ENCODE results near the gene MED9.
"Not testable (repeated sequence)": the region's sequence is repeated elsewhere in the genome, so short reads cannot be mapped to it uniquely, and the experiment has no call there.

The MED9 gene
- 21.7 to 25.4 reads per million in 2 donors for total RNA-seq

- peak; percentile 94 for DNase-seq
Observed at GRCh38 chr17:17476865-17477467, at the start of gene MED9. Gene MED9 (plus strand): TSS chr17:17477000. CDS start chr17:17477042, 42 bp downstream.

- no peak for DNase-seq
Observed at GRCh38 chr17:17429222-17429621, 47.6 kb upstream of the MED9 start.

- DNase-seq: not testable (repeated sequence)
Observed at GRCh38 chr17:17430924-17431323, 45.9 kb upstream of the MED9 start.

DNA sequence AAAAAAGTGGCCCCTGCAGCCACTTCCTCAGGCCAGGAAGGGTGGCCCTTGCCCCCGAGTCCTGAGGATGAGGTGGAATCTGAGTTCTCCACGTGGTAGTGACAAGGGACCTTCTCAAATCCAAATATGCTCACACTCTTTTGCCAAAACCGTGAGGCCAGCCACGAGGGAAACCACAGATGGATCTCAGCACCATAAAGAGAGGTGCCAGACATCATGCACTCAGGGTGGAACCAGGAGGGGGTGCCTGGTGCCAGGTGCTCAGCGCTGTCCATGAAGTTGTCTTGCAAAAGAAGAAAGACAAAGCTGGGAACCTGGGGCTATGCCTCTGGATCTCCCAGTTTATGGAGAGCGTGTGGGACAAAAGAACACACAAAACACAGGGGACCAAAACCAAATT is 45.2 kb upstream of the MED9 start:
- DNase-seq: no peak

DNA sequence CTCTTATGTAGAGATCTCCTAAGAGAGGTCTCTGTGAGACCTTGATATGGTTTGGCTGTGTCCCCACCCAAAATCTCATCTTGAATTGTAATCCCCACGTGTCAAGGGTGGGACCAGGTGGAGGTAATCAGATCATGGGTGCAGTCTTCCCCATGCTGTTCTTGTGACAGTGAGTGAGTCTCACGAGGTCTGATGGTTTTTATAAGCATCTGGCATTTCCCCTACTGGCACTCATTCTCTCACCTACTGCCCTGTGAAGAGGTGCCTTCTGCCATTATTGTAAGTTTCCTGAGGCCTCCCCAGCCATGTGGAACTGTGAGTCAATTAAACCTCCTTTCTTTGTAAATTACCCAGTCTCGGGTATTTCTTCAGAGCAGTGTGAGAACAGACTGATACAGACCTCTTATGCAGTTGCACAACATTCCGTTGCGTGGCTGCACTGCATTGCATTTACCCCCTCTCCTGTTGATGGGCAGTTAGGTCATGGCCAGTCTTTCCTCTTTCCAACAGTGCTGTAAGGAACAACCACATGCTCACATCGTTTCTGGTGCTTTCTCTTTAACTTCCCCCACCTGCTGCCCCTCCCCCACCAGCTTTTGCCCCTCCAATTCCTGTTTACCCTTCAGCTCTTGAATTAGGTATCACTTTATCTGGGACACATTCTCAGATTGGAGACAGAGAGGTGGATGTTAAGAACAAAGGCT is 43.6 kb upstream of the MED9 start:
- DNase-seq: no peak

DNA sequence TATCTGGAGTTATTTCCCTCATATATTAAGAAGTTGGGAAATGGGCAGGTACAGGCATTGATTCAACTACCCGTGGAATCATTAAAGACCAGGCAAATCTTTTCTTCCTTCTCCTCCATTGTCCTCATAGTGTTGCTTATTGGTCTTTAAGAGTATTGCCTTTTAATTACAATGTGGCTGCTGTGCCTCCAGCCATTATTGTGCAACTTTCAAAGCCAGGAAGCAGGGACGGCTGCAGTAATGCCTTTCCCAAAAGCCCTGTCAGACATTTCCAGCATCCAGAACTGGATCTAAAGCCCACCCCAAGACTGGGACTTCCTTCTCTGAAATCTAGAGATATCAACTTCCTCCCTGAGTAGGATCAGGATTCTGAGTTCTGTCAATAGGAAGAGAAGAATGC is 42.3 kb upstream of the MED9 start:
- no peak for DNase-seq

GRCh38 chr17:17435323-17435722 is 41.5 kb upstream of the MED9 start:
- DNase-seq: no peak

- DNase-seq: no peak
Observed at GRCh38 chr17:17437461-17437860, 39.3 kb upstream of the MED9 start.

DNA sequence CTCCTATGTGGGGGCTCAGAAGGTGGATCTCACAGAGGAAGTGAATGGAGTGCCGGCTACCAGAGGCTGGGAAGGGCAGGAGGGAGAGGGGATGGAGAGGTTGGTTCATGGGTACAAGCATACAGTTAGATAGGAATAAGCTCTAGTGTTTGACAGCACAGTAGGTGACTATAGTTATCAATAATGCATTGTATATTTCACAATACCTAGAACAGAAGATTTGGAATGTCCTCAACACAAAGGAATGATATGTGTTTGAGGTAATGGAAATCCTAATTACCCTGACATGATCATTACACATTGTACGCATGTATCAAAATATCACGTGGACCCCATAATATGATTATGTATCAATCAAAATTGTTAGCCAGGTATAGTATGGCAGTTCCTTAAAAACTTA is 38.9 kb upstream of the MED9 start:
- no peak for DNase-seq

DNA sequence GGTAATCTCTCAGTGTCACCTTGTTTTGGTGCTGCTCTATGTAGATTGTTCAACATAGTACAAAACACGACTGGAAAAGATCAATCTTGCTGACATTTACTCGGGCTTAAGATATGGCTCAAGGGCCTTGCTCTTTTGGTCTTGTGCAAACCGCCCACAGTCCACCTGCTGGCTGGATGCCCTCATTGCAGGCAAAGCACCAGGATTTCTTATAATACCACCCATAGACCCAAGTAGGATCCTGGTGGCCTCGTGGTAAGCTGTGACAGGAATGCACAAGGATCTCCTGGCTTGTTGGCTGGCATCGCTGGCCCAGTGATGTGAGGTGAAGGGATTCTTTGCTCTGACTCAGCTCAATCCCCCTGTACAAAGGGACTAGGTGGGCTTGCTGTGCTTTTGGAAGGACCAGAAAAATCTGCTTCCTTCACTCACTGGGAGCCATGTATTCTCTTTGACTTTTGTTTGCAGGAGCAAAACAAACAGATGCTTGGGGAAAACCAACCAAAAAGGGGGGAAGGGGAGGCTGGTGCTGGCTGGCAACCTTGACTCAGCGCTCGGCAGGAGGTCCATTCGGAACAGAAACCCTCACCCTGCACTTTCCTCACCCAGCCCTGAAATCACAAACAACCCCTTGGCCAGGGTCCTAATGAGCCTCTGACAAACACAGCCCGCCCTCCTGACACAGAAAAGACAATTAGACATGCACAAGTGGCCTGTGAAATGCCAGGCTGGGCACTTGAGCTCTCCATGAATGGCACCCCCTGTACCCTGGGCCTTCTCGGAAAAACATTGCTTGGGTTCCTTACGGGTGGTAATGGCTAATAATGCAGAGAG is 36.6 kb upstream of the MED9 start:
- no peak for DNase-seq

DNA sequence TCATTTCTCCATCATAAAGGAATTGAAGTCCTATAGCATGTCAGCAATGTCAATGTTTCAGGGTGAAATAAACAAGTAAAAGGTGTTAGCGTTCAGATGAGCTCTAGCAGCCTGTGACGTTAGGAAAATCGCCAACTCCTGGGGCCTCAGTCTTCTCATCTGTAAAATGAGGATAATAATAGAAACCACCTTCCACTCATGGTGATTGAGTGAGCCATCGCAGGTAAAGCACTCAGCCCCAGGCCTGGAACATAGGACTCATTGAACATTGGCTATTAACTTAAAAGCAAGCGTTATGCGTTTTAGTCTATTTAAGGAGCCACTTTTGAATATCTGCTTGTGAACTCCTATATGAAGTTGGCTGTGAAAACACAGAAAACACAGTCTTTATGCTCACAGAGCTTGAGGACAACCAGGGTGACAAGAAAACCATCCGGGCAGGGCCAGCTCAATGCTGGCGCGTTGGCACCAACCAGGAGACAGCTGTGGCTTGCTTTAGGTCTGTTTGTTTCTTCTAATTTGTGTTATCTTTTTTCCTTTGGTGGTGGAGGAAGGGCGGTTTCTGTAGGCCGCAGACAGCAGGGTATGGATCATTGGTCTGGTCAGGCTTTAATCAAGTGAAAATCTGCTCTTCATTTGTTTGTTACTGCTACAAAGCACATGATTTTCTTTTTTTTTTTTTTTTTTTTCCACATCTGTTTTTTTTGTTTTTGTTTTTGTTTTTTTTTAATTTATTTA is 35.7 kb upstream of the MED9 start:
- DNase-seq: no peak

DNA sequence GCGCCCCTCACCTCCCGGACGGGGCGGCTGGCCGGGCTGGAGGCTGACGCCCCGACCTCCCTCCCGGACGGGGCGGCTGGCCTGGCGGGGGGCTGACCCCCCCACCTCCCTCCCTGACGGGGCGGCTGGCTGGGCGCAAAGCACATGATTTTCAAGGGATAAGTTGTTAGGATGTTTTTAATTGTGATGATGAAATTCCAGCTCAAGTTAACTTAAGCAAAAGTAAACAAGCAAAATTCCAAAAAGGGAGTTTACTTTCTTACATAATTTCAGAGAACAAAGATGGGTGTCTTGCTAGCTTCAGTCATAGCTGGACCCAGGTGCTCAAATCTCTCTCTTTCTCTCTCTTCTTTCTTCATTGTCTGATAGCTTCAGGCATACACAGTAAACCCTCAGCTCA is 33.6 kb upstream of the MED9 start:
- no peak for DNase-seq

DNA sequence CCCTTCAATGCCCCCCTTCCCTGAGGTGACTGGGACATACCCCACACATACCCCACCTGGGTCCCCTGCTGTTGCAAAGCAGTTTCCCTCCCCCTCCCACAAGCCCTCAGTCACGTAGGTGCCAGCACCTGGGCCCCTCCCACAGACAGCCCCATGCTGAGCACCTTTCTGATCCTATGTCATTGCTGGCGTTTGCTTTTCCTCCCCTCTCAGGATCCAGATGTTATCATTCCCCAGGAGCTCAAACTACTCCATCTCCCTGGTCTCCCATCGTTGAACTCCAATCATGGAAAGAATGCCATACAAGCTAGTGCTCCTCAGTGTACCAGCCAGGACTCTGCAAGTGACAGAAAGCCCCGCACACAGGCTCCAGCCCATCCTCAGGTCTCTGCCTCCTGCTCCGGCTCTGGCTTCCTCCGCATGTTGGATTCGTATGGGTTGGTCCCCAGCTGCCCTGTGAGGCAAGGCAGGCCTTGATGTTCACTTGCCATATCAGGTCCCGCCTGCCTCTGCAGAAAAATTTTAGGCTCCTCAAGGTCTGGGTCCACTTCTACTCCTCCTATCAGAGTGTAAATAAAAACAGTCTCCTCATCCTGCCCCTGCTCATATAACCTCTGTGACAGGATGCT is 31.4 kb upstream of the MED9 start:
- no peak for DNase-seq

DNA sequence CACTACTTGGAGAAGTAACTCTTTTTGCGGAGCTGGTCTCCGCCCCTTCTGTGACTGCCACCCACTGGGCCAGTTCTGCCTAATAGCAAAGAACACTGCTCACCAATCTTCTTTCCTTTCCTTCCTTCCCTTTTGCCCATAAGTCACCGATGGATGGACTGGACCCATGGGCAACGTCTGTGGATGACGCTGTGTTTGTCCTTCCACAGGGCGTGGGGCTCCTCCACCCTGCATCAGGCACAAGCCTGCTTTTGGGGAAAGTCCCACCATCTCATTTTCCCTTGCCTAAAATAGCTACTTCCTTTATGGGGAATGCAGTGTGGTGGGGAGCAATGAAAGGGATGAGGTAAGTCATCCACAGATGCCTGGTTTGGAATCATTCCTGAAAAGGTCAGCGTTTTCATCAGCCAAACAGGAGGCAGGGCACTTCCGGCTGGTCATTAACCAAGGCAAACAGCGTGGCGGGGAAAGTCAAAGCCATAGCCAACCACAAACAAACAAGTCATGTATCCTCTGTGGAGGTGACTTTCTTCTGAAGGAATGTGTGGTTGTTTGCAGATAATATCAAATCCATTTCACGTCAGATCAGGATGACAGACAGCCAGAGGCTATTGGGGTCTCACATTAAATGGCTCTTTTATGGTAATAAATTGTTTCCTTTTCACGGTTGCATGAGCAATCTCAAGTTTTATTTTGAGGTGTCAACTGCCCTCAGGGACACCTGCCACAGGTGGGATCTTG is 30.7 kb upstream of the MED9 start:
- DNase-seq: no peak

DNA sequence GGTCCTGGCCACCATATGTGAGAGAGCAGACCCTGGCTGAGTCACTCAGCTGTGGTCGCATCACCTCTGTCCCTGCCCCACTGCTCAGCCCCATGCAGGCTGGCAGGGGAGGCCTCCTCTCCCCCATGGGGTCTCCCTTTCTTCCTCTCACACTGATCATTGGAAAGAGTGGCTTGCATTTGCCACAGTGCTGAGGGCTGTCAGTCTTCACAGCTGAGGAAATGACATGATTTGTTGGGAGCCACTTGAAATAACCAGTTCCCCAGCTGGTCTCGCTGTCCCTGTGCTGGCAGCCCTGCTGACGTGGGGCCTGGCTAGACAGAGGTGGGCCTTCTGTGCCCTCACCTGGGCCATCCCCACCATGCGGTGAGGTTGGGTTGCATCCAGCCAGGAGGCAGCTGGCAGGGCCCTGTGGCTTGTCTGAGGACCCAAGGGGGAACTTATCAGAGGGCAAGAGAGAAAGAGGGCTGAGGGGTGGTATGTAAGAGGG is 30.1 kb upstream of the MED9 start:
- no peak for DNase-seq

- DNase-seq: no peak
Observed at GRCh38 chr17:17447264-17447663, 29.5 kb upstream of the MED9 start.

- no peak for DNase-seq
Observed at GRCh38 chr17:17448076-17448475, 28.7 kb upstream of the MED9 start.

- DNase-seq: no peak
Observed at GRCh38 chr17:17448723-17449122, 28.1 kb upstream of the MED9 start.

DNA sequence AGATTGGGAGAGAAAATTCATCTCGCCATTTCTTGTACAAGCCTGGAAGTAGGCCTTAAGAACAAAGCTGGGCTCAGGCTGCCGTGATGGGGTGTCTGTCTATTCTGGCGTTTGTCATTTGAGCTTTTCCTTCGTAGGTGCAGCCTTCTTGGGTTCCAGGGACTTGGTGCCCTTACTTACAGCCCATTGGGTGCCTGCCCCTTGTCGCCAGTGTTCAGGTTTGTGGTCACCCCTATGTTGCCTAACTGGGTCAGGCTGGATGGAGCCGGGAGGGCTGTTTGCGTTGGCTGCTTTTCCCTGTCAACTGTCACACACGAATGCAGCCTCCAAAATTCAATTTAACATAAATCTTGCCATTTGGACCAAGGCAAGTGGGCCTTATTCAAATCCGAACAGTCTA is 23.7 kb upstream of the MED9 start:
- no peak for DNase-seq

DNA sequence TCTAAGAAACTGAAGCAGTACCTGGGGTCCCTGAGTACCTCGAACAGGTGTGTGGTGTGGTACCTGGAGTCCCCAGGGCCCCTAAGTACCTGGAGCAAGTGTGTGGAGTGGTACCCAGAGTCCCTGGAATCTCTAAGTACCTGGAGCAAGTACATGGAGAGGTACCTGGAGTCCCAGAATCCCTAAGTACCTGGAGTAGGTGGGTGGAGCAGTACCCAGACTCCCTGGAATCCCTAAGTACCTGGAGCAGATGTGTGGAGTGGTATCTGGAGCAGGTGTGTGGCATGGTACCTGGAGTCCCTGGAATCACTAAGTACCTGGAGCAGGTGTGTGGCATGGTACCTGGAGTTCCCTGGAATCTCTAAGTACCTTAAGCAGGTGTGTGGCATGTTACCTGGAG is 22.5 kb upstream of the MED9 start:
- DNase-seq: no peak

DNA sequence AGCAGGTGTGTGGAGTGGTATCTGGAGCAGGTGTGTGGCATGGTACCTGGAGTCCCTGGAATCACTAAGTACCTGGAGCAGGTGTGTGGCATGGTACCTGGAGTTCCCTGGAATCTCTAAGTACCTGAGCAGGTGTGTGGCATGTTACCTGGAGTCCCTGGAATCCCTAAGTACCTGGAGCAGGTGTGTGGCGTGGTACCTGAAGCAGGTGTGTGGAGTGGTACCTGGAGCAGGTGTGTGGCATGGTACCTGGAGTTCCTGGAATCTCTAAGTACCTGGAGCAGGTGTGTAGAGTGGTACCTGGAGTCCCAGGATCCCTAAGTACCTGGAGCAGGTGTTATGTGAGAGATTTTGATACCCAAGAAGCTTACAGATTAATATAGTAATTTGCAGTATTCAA is 22.1 kb upstream of the MED9 start:
- not testable (repeated sequence) for DNase-seq

- no peak for DNase-seq
Observed at GRCh38 chr17:17455173-17455572, 21.6 kb upstream of the MED9 start.

Measured in activated gamma-delta T cell (primary cell).